Keratinocyte (primary cell): ENCODE measurements around the gene PRPF39. TPM values are rescaled to one million over a fixed set of nuclear protein-coding genes. Genes with fewer than 3 reads are reported as not detected.
A peak's percentile ranks its signal among the peaks of the same experiment; 100 is the strongest.

Experiments used
- DNase-seq: peaks from one replicate; pipeline ENCODE4 v3.0.0-alpha.2; 2011; ENCODE audit warnings: low read depth, missing footprints, low spot score
- FAIRE-seq: peaks from 2 replicates; lab custom pipeline; 2011; peaks lifted over from hg19 to GRCh38; lab: Jason Lieb, UNC
- H2AFZ ChIP-seq: 2 replicates; pipeline ENCODE4 v1.6.0; 2012; ENCODE audit warnings: low read length, control low read depth, inconsistent platforms; ENCODE audit not compliant: control insufficient read depth
- H3K27ac ChIP-seq: 2 replicates; pipeline ENCODE4 v1.5.1; 2011; ENCODE audit warnings: low read length; ENCODE audit not compliant: control insufficient read depth, insufficient read depth
- H3K27me3 ChIP-seq: 3 replicates; pipeline ENCODE4 v1.6.0; 2011; ENCODE audit warnings: low read length; ENCODE audit not compliant: control insufficient read depth, insufficient read depth; ENCODE audit errors: extremely low read depth
- H3K36me3 ChIP-seq, 2 experiments: 2 replicates in 1 of 2; 3 replicates in 1 of 2; pipeline ENCODE4 v1.5.1; 2011; ENCODE audit warnings: low read length in 2 of 2, mild to moderate bottlenecking in 1 of 2; ENCODE audit not compliant: control insufficient read depth in 2 of 2, insufficient read depth in 2 of 2; ENCODE audit errors: extremely low read depth in 1 of 2
- H3K4me1 ChIP-seq: 3 replicates; pipeline ENCODE4 v1.5.1; 2011; ENCODE audit warnings: low read length; ENCODE audit not compliant: control insufficient read depth, insufficient read depth; ENCODE audit errors: extremely low read depth
- H3K4me2 ChIP-seq: 3 replicates; pipeline ENCODE4 v1.6.0; 2011; ENCODE audit warnings: low read depth, low read length; ENCODE audit not compliant: control insufficient read depth, insufficient read depth; ENCODE audit errors: extremely low read depth
- H3K4me3 ChIP-seq, 3 experiments: fragments of 200-600 bp in 1 of 3; sonication (generic) in 1 of 3; 2 replicates in 2 of 3; 3 replicates in 1 of 3; pipeline ENCODE4 v1.5.1; 2011 to 2016; ENCODE audit warnings: low read length in 3 of 3, mild to moderate bottlenecking in 3 of 3, control low read depth in 2 of 3, inconsistent platforms in 1 of 3, low read depth in 1 of 3, mixed read lengths in 1 of 3, mixed run types in 1 of 3, moderate library complexity in 1 of 3; ENCODE audit not compliant: control insufficient read depth in 2 of 3, insufficient read depth in 2 of 3; ENCODE audit errors: extremely low read depth in 1 of 3
- H3K79me2 ChIP-seq: 2 replicates; pipeline ENCODE4 v1.6.0; 2012; ENCODE audit warnings: low read length; ENCODE audit not compliant: control insufficient read depth, insufficient read depth
- H3K9ac ChIP-seq: 3 replicates; pipeline ENCODE4 v1.6.0; 2011; ENCODE audit warnings: low read length; ENCODE audit not compliant: control insufficient read depth, insufficient read depth; ENCODE audit errors: extremely low read depth
- H3K9me1 ChIP-seq: 3 replicates; pipeline ENCODE4 v1.6.0; 2011; ENCODE audit warnings: low read length; ENCODE audit not compliant: control insufficient read depth, insufficient read depth; ENCODE audit errors: extremely low read depth
- H3K9me3 ChIP-seq: 2 replicates; pipeline ENCODE4 v1.5.1; 2012; ENCODE audit warnings: low read depth, low read length; ENCODE audit not compliant: control insufficient read depth
- H4K20me1 ChIP-seq: 3 replicates; pipeline ENCODE4 v1.6.0; 2011; ENCODE audit warnings: low read length; ENCODE audit not compliant: control insufficient read depth, insufficient read depth; ENCODE audit errors: extremely low read depth
- CTCF ChIP-seq, 3 experiments: IDR thresholded peaks in 1 of 3; conservative IDR thresholded peaks in 1 of 3; optimal IDR thresholded peaks in 1 of 3; 2 replicates in 2 of 3; 3 replicates in 1 of 3; pipeline versions ENCODE3 to v1.5.1; 2011; ENCODE audit warnings: low read length in 3 of 3, mild to moderate bottlenecking in 3 of 3, moderate library complexity in 2 of 3, control low read depth in 1 of 3, inconsistent platforms in 1 of 3; ENCODE audit not compliant: insufficient read depth in 2 of 3; ENCODE audit errors: extremely low read depth in 1 of 3
- EZH2 ChIP-seq: IDR thresholded peaks from one replicate; pipeline ENCODE4 v1.6.1; 2012; ENCODE audit warnings: inconsistent platforms, mild to moderate bottlenecking, low read length, moderate library complexity
- dilution Hi-C: fragments of 300-500 bp; cut with MboI; formaldehyde crosslinking; loops from one replicate; pipeline ENCODE4 v1.7.0; 2020; ENCODE audit warnings: low sequenced_read_pairs; ENCODE audit not compliant: extremely low pct_ligation_motif_present
- polyA minus RNA-seq, 3 experiments: library from RNA; depleted of rRNA, polyadenylated mRNA; stranded (reverse); fragments of >200 nt; gene quantifications; 1 replicate in 1 of 3; 2 replicates in 1 of 3; 3 replicates in 1 of 3; pipeline ENCODE4 v1.2.3, GENCODE V29; 2011
- polyA plus RNA-seq, 5 experiments: library from polyadenylated mRNA; depleted of rRNA in 3 of 5; stranded (reverse) in 3 of 5; stranded (forward) in 1 of 5; unstranded in 1 of 5; fragments of >200 nt; gene quantifications; 1 replicate in 1 of 5; 2 replicates in 3 of 5; 3 replicates in 1 of 5; pipeline versions ENCODE4 v1.2.1 to v1.2.3, GENCODE V29; 2011 to 2012; ENCODE audit warnings: missing spikeins in 2 of 5, low read depth in 1 of 5, low replicate concordance in 1 of 5

The PRPF39 gene
- 15.6 to 51.5 TPM (median 45.5 TPM) in 3 replicates for polyA plus RNA-seq
- 59.4 TPM for polyA plus RNA-seq (2011; ENCODE audit: low read depth)
- polyA plus RNA-seq (2011; cell fraction: cytosol; rRNA removed) = 5.9 and 11.4 TPM in 2 replicates
- polyA plus RNA-seq (2011; cell fraction: nucleus; rRNA removed) = 53.4 and 82.5 TPM in 2 replicates
- polyA plus RNA-seq (2012; ENCODE audit: low replicate concordance) = 16.2 and 22.8 TPM in 2 replicates
- polyA minus RNA-seq = 9.1 to 63.3 TPM (median 33.5 TPM) in 3 replicates
- polyA minus RNA-seq (2011; cell fraction: cytosol; rRNA and poly(A)+ RNA removed) = 5.6 TPM
- 29.2 and 59.7 TPM in 2 replicates for polyA minus RNA-seq (2011; cell fraction: nucleus; rRNA and poly(A)+ RNA removed)

GRCh38 chr14:45083976-45084722 lies at the start of gene PRPF39:
PRPF39 (plus strand) TSS chr14:45084116; CDS start chr14:45095240, 11,124 bp downstream.
- dilution Hi-C loops = no loop called here
- H3K9me1 ChIP-seq = peaks cover 2% of the 10 kb centered on the region
- peak within 1 kb of the TSS; percentile 95 for H2AFZ ChIP-seq
- H3K4me2 ChIP-seq = peak within 1 kb of the TSS; percentile 91
- peaks cover 31% of the 10 kb centered on the region for H3K4me1 ChIP-seq
- H3K27me3 ChIP-seq = no peaks in the 10 kb centered on the region
- FAIRE-seq (no peak), DNase-seq (peak; percentile 23)
- no peaks in the 10 kb centered on the region for H3K9me3 ChIP-seq
- H3K9ac ChIP-seq = peak within 1 kb of the TSS; percentile 95
- peaks cover 51% of the 10 kb centered on the region for H3K79me2 ChIP-seq
- H3K27ac ChIP-seq = peak within 1 kb of the TSS; percentile 93
- peaks cover 12% of the 10 kb centered on the region for H4K20me1 ChIP-seq
- TF ChIP-seq EZH2 (no peak), CTCF (optimal IDR thresholded peaks at IDR 0.05 in 1 of 3, IDR thresholded peaks at IDR 0.05 in 1 of 3, conservative IDR thresholded peaks at IDR 0.05 in 1 of 3; ENCODE audit: extremely low read depth in 1 of 3, insufficient read depth in 2 of 3, low read length in 3 of 3) (no peak)
- H3K36me3 ChIP-seq = peaks cover 0 to 4% of the 10 kb centered on the region in 2 experiments
- H3K4me3 ChIP-seq = peak within 1 kb of the TSS; percentile 55 to 99 (median 85)

- H3K79me2 ChIP-seq = no peaks in the 10 kb centered on the region
- no peak overlapping the region for H3K27ac ChIP-seq
- H3K36me3 ChIP-seq = peaks cover 0 to 8% of the 10 kb centered on the region in 2 experiments
- H3K9ac ChIP-seq = no peak overlapping the region
- dilution Hi-C loops = no loop called here
- no peaks in the 10 kb centered on the region for H3K9me1 ChIP-seq
- FAIRE-seq (no peak), DNase-seq (no peak)
- H2AFZ ChIP-seq = no peak overlapping the region
- TF ChIP-seq EZH2 (no peak), CTCF (optimal IDR thresholded peaks at IDR 0.05 in 1 of 3, IDR thresholded peaks at IDR 0.05 in 1 of 3, conservative IDR thresholded peaks at IDR 0.05 in 1 of 3; ENCODE audit: extremely low read depth in 1 of 3, insufficient read depth in 2 of 3, low read length in 3 of 3) (no peak)
- no peak overlapping the region for H3K4me3 ChIP-seq
- no peaks in the 10 kb centered on the region for H3K4me1 ChIP-seq
- H3K27me3 ChIP-seq = no peaks in the 10 kb centered on the region
- no peak overlapping the region for H3K4me2 ChIP-seq
- no peaks in the 10 kb centered on the region for H3K9me3 ChIP-seq
- no peaks in the 10 kb centered on the region for H4K20me1 ChIP-seq
These were observed 49.2 kb upstream of the PRPF39 start for GRCh38 chr14:45034730-45035129.
